Right lobe of liver (tissue), 4 donors: Measurements from ENCODE around the gene POFUT2.

Experiments
- CTCF ChIP-seq, 4 donors: fragments of 200-600 bp in 3 of 4; fragments of 450-650 bp in 1 of 4; IDR thresholded peaks; one replicate each; pipeline versions ENCODE4 v1.5.1 to v1.8.0; 2016 to 2022; ENCODE audit warnings: antibody characterized with exemption in 4 of 4, mild to moderate bottlenecking in 2 of 4
- POLR2A ChIP-seq: fragments of 450-650 bp; IDR thresholded peaks from one replicate; pipeline ENCODE4 v1.6.1; 2017; ENCODE audit warnings: antibody characterized with exemption, mild to moderate bottlenecking
- donor health status: DM: no; HTN: no; CAD: no.
- donor health status: DM: no; HTN: no; CAD: no.
- donor health status: DM: no; HTN: yes; CAD: no.

- TF ChIP-seq CTCF (IDR thresholded peaks at IDR 0.05) (no peak), POLR2A (no peak)
These were observed 20.7 kb upstream of the POFUT2 start for GRCh38 chr21:45308194-45309068.
